KOPT-K1 (cell line): ENCODE measurements around the gene RBBP8NL.

ENCODE experiments used
- H3K27ac ChIP-seq: fragments of 200-600 bp; sonication (generic); 2 replicates; pipeline ENCODE4 v1.5.1; 2016; ENCODE audit warnings: antibody characterized with exemption, mild to moderate bottlenecking, low read depth, low read length; ENCODE audit not compliant: poor library complexity, severe bottlenecking
- H3K36me3 ChIP-seq: fragments of 200-600 bp; sonication (generic); 2 replicates; pipeline ENCODE4 v1.5.1; 2017; ENCODE audit warnings: antibody characterized with exemption, mild to moderate bottlenecking, low read length, moderate library complexity; ENCODE audit not compliant: insufficient read depth
- H3K9me3 ChIP-seq: fragments of 200-600 bp; sonication (generic); 2 replicates; pipeline ENCODE4 v1.5.1; 2017; ENCODE audit warnings: antibody characterized with exemption, low read length, mild to moderate bottlenecking; ENCODE audit not compliant: insufficient read depth, poor library complexity, severe bottlenecking

RBBP8NL gene

DNA sequence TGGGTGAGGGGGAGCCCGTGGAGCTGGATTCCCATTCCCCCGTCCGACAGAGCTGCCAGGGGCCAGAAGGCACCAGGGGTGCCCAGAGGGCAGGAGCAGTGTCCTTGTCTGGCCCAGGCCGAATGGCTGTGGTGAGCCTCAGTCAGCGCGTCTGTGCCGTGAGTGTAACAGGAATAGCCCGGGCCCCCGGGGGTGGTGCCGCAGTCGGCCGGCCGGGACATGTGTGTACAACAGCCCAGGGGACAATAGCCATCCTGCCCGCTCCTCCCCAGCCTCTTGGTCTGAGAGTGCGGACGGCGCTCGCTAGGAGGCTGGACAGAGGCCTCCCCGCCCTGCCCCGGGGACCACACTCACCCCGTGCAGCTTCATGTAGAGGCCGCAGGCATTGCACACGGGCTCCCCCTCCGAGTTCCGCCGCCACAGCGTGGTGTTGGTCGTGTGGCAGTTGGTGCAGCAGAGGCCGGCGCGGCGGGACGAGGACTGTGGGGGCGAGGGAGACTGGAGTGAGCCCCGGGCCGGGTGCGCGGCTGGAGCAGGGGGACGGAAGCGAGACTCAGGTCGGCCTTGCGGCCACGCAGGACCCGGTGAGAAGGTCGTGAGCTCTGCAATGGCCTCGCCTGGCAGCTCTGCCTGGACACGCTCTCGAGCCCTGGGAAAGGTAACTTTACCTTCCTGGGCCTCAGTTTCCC, 38.9 kb upstream of the RBBP8NL start:
- H3K36me3 ChIP-seq = no peaks in the 10 kb centered on the region
- no peak overlapping the region for H3K27ac ChIP-seq
- no peaks in the 10 kb centered on the region for H3K9me3 ChIP-seq

DNA sequence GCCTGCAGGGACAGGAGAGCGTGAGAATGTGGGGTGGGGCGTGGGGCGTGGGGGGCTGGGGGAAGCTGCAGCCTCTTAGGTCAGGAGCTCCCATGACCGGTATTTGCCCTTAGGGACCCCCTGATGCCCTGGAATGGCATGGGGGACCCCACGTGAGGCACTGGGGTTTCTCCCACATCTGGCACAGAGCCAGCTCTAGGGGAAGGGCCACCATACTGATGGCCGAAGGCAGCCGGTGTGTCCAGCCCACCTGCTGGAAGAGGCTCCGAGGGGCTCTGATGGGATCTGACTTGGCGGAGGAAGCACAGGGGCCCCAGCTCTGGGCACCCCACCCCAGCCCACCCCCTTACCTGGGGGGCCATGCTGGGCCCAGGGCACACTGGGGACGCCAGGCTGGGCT, 37.7 kb upstream of the RBBP8NL start:
- H3K36me3 ChIP-seq = no peaks in the 10 kb centered on the region
- no peaks in the 10 kb centered on the region for H3K9me3 ChIP-seq
- no peak overlapping the region for H3K27ac ChIP-seq

DNA sequence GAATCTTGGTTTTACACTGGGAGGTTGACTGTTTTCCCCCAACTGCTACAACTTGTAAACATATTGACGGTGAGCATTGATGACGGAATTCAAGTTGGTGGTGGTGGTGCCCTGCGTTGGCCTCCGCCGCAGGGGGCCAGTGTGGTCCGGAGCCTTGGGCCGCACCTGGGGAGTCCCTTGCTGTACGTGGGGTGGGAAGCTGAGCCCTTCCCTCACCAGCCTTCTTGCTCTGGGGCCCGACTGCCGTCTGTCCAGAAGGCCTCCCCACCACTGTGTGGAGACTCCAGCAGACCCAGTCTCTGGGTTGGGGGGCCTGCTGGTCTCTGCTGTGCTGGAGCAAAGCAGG, 37.1 kb upstream of the RBBP8NL start:
- H3K27ac ChIP-seq = no peak overlapping the region
- no peaks in the 10 kb centered on the region for H3K9me3 ChIP-seq
- no peaks in the 10 kb centered on the region for H3K36me3 ChIP-seq

DNA sequence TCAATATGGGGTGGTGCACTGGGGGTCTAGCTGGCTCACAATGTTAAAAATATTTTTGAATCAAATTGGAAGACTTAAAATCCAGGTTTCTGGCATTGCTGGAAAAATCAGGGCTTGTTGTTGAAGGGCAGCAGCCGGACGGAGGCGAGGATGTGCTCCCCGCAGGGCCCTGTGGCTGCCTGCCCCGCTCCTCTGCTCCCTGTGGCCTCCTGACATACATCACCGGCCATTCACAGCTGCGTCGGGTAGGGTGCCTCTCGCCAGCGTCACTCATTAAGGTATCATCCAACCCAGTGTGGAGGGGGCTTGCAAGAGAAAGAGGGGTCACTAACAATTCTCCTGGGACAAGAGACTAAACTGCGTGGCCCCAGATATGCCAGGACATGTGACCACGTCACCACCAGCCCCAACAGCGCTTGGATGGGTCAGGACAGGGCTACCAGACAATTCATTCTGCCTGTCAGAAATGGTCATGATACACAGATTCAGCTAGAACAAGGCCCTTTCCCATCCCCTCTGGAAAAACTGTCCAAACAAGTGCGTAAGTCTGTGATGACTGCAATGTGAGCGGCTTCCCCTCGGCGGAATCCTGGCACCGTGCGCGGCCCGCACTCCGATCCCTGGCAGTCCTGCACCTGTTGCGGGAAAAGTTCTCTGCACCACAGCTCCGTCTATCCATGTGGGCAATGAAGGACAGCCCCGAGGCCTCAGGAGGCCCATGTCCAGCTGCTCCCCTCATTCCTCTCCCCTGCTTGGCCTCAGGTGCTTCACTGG, 36.5 kb upstream of the RBBP8NL start:
- Histone ChIP-seq H3K36me3 (no peaks in the 10 kb centered on the region), H3K27ac (no peak overlapping the region), H3K9me3 (no peaks in the 10 kb centered on the region)

DNA sequence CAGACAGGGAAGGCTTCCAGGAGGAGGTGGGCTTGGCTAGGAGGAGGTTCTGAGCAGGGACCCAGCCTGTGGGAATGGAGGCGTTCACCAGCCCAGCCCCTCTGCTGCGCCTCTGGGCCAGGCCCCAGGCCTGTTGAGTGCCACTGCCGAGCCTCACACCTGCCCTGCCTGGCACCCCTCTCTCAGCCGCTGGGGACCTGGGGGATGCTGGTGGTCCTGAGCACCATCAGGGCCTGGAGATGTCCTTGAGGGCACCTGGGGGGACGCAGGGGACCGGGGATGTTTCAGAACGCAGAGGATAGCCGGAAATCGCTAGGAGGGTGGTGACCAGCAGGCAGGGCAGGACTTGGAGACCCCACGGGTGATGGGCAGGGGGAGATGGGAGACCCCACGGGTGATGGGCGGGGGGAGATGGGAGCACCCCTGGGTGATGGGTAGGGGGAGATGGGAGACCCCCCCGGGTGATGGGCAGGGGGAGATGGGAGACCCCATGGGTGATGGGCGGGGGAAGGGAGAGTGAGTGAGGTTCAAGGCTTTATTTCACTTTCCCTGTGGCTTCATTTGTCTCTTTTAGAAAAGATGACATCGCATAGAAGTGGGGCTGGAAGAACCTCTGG, 35.7 kb upstream of the RBBP8NL start:
- Histone ChIP-seq H3K27ac (no peak overlapping the region), H3K9me3 (no peaks in the 10 kb centered on the region)

DNA sequence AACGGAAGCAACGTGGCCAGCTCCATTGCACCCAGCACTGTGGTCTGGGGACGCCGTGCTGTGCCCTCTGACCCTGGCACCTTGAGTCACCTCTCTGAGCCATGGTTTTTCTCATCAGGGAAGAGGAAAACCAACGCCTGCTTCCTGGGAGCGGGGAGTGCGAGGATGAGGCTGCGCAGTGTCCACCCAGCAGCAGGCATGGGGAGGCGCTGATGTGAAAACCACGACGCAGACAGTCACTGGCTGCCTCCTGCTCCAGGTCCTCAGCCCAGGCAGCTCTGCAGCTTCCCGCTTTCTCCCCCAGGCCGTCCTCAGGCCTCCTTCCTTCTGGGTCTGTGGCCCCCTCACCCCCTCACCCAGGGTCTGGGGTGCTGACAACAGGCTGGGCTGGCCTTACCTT, 34.5 kb upstream of the RBBP8NL start:
- H3K9me3 ChIP-seq = no peaks in the 10 kb centered on the region
- no peaks in the 10 kb centered on the region for H3K36me3 ChIP-seq
- no peak overlapping the region for H3K27ac ChIP-seq

More for the DNA sequence above, 35.7 kb upstream of the RBBP8NL start:
- H3K36me3 ChIP-seq = no peaks in the 10 kb centered on the region

DNA sequence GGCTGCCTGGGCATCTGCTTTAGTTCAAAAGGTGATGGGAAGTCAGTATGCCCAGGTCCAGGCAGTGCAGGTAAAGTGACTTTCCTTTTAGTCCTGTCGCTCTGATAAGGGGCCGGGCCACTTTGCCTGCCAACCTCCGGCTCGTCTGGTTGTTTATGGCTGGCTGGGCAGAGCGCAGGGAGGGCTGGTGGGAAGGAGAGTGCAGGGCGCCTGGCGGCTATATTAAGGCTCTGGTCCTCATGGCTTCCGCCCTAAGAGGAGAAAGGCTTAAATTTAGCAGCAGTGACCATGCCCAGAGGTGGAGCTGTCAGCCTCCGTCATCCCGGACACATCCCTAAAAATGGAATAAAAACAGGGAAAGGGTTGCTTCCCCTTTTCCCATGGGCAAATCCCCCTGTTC, 33.8 kb upstream of the RBBP8NL start:
- no peaks in the 10 kb centered on the region for H3K36me3 ChIP-seq
- no peak overlapping the region for H3K27ac ChIP-seq
- H3K9me3 ChIP-seq = no peaks in the 10 kb centered on the region

DNA sequence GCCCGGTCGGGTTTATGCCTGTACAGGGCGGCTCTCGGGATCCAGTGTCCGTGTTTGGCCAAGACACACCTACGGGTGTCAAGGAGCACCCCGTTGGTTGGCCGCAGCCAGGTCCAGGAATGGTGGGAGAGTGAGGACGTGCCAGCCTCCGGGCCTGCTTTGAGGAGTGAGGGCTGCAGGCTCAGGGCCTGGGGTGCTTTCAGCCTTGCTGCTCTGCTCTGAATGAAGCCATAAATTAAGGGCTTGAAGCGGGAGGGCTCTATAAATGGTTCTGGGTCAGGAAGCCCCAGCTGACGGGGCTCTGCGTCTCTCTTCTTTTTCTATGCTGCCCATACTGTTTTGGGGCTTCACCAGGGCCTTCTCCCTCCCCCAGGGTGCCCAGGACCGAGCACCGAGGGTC, 33.3 kb upstream of the RBBP8NL start:
- no peak overlapping the region for H3K27ac ChIP-seq
- no peaks in the 10 kb centered on the region for H3K9me3 ChIP-seq
- no peaks in the 10 kb centered on the region for H3K36me3 ChIP-seq

DNA sequence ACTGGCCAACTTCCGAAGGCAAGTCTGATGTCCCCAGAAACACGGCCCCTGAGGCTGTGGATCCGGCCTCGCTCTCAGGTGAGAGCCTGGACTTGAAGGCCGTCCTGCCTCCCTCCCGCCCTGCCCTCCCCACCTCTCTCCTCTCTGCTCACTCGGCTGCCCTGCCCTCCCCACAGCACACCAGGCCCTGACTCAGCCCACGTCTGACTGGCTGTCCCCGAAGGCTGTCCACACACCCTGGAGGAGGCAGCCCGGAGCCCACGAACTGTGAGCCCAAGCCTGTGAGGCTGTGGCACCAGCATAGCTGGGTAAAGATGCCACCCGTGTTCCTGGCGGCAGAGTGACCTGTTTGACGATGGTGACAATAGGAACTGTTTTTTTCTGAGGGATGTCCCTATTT, 32.1 kb upstream of the RBBP8NL start:
- Histone ChIP-seq H3K27ac (no peak overlapping the region), H3K9me3 (no peaks in the 10 kb centered on the region), H3K36me3 (no peaks in the 10 kb centered on the region)

DNA sequence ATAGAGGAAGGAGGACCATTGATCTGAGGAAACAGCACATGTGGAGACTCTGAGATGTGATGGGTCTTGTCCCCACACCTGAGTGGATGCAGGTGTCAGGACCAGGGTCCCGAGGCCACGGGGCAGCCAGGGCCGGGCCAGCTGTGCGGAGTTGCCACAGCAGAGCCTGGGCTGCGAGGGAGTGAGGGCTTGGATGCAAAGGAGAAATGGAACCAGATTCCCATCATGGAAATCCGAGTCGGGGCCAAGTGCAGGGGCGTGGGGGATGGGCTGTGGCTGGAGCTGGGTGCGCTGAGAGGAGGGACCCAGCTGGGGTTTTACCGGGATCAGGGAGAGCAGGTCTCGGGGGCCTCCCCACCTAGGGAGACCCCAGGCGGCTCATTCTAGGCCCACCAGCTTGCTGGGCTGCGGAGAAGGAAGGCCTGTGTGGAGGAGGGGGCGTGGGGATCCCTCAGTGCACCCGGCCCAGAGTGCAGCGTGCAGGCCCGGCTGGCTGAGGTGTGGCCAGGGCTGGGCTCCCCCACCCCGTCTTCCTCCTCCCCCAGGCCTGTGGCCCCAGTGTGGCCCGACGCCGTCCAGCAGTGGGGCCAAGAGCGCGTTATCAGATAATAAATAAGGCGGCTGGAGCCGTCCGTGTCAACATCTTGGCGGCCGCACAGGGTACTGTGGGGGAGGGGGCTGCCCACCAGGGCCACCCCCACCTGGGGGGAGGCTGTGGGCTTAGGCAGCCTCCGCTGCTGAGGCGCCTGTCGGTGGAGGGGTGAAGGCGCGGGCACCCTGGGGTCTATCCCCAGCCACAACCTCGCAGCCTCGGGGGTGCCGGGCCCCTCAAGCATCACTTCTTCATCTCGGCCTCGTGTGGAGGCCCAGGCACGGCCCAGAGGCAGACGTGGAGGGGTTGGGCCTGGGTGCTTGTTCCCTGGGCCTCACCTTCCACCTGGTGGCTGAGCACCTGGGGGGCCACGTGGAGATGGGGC, 31.2 kb upstream of the RBBP8NL start:
- H3K36me3 ChIP-seq = no peaks in the 10 kb centered on the region
- no peaks in the 10 kb centered on the region for H3K9me3 ChIP-seq
- no peak overlapping the region for H3K27ac ChIP-seq

DNA sequence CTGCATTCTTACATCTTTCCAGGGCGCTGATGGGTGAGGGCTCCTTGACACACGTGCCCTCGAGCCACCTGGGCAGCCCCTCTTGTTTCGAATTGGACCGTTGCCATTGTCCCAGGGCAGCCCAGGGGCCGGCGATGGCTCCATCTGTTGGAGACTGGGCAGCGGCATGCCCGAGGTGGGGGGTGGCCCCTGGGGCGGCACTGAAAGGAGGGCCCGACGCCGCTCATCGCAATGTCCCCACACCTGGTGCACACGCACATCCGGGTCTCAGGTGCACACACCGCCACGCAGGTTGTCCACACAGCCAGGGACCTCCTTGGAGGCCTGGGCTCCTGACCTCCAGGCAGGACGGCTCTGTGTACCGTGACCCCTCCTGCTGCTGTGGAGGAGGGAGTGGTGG, 30.5 kb upstream of the RBBP8NL start:
- no peaks in the 10 kb centered on the region for H3K36me3 ChIP-seq
- no peak overlapping the region for H3K27ac ChIP-seq
- no peaks in the 10 kb centered on the region for H3K9me3 ChIP-seq

DNA sequence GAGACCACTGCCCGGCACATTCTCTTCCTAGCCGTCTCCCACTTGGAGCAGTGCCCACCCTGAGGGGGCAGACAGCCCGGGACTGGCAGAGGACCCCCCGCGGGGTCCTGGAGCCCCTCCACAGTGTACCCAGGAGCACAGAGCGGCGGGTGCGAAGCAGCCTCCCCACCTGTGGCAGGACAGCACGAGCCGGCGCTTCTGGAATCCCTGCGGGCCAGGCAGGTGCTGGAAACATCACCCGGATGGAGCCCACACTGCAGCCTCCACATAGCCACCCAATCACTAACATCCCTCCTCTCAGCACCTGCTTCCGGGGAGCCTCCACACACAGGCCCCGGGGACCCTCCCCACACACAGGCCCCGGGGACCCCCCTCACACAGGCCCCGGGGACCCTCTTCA, 29.8 kb upstream of the RBBP8NL start:
- Histone ChIP-seq H3K36me3 (no peaks in the 10 kb centered on the region), H3K27ac (no peak overlapping the region), H3K9me3 (no peaks in the 10 kb centered on the region)

DNA sequence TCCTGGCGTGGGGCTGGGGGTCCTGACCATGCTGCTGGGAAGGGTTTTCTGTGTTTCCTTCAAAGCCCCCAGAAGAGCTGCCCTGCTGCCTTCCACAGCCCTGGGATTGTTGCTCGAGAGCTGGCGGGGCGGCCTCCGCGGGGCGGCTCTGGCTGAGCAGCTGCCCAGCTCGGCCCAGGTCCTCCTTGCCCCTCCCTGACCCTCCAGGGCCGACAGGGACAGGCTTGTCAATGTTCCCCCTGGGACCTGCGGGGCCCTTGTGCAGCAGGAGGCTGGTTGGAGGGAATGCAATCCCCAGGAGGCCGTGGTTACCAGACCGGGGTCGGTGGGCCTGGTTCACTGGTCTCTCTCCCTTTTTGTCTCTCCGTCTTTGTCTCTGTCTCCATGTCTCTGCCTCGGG, 28.6 kb upstream of the RBBP8NL start:
- H3K27ac ChIP-seq = no peak overlapping the region
- H3K36me3 ChIP-seq = no peaks in the 10 kb centered on the region
- H3K9me3 ChIP-seq = no peaks in the 10 kb centered on the region

DNA sequence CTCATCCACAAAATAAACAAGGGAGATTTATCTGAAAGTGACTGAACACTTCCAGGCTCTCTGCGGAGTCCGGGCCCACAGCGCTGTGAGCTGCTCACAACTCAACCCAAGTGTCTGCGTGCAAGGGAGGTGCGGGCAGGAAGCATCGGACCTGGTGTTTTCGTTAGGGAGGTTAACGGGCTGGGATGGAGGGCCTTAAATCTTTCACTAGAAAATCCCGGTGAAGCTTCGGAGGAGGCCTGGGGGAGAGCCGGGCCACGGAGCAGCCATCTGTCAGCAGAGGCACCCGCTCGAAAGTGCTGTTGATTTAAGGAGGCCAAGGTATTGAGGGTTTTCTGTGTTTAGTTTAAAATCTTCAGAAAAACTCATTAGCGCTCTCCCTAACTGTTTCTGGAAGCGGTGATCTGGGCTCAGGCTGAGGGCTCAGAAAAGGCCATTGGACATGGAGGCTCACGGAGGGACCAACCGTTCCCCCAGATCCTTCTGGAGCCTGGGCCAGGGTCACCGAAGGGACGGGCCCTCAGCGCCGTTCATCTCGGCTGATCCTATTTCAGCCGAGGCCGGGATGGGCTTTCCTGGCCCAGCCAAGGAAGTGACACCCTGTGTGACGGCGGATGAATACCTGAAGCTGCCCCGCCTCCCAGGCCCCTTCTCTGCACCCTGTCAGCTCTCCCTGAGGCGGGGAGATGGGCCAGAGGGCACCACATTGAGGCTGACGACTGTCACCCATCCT, 27.7 kb upstream of the RBBP8NL start:
- Histone ChIP-seq H3K9me3 (no peaks in the 10 kb centered on the region), H3K36me3 (no peaks in the 10 kb centered on the region), H3K27ac (no peak overlapping the region)
